NCI-H82 treated with DMSO at 0.1 percent for 48 hours (cell line): ENCODE measurements around the gene CRABP2.

Experiments
- DNase-seq: peaks from one replicate; lab custom pipeline; 2025; ENCODE audit not compliant: unreplicated experiment; lab: John Stamatoyannopoulos, UW

Gene CRABP2

DNA sequence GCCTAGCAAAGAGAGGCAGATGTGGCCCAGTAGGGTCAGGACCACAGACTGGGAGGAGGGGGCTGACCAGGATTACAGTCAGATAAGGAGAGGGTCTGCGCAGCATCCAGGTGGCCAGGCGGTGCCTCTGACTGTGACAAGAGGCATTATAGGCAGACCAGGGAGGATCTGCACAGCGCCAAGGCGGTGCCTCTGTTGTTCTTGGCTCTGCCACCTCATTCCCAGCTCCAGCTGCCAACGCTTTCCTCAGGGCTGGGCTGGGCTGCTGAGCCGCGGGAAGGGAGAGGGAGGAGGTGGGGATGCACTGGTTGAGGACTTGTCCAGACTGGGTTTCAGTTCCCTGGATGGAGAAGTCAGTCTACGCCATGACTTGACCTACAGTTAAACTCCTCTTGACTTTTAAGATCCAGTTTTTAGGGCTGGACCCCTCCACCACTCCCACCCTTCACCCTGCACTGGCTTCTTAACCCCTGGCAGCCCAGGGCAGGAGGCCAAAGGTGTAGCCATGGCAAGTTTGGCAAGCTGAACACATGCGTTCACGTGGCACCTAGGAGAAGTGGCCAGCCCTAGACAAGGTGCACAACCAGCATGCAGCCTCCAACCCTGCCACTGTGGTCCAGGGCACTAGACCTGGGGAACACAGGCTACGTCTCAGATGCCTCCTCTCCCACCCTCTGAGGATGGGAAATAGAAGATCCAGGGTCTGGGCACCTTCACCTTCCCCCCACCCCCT is 4.5 kb upstream of the CRABP2 start:
- DNase-seq = no peak

DNA sequence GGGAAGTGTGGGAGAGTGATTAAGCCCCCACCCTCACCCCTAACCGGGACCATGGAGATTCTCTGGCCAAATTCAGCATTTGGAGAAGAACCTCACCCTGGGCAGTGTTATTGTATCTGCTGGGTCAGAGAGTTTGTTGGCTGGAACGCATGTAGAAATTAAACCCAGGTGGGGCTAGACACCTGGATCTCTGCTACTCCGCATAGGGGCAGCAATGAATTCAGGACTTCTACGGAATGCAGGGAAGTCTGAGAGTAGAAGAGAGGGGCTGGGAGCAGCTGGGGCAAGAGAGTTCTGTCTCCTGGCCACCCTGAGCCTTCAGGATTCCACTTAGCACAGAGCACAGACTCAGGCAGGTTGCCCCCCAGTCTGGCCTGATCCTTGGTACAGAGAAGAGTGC is 3.6 kb upstream of the CRABP2 start:
- no peak for DNase-seq

DNA sequence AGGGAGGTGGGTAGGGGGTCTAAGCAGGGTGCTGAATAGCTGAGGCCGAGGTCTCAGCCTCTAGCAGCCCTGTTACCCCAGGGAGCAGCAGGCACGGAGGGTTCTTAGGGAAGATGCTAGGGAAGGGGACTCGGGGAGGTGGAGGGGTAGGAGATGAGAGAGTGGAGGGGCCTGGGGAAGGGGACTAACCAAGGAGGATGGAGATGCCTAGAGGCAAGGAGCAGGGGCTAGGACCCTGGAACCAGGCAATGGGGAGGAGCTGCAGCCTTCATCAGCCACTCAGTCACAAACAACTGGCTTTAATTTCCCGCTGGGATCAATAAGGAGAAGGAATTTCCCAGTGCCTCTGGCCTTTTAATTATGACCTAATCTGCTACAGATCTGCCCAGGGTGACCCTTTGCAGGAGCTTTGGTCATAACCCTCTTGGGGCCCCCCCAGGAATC is 2.9 kb upstream of the CRABP2 start:
- no peak for DNase-seq

DNA sequence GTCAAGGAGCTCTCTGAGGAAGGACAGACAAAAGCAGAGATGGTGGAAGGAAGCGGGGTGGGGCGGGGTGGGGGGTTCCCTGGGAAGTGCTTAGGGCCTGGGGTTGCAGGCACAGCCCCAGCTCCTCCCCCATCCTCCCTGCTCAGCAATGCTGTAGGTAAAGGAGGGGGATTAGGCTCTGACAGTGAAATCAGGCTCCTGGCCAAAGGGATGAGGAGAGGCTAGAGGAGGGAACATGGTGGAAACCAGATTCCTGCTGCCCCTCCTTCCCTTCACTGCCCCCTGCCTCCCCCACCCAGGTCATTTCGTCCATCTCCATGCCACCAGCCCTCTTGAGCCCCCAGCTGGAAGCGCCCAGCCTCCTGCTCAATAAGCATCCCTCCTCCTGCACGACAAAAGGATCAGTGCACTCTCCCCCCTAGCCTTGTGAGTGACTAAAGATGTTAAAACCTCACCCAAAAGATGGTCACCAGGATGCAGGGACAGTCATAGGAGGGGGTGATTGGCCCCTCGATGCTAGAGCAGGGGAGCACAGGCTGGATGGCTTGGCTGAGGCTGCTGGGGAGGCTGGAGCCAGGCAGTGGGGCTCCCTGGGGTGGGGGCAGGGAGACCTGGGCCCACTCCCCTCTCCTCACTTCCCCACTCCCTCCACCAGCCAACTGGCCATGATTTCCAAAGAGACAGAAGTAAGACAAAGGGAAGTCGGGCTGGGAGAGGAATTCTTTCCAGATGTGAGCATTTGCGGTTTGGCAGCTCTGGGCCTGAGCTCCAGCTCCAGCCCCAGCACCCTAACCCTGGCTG is 2.2 kb upstream of the CRABP2 start:
- peak; percentile 69 for DNase-seq

DNA sequence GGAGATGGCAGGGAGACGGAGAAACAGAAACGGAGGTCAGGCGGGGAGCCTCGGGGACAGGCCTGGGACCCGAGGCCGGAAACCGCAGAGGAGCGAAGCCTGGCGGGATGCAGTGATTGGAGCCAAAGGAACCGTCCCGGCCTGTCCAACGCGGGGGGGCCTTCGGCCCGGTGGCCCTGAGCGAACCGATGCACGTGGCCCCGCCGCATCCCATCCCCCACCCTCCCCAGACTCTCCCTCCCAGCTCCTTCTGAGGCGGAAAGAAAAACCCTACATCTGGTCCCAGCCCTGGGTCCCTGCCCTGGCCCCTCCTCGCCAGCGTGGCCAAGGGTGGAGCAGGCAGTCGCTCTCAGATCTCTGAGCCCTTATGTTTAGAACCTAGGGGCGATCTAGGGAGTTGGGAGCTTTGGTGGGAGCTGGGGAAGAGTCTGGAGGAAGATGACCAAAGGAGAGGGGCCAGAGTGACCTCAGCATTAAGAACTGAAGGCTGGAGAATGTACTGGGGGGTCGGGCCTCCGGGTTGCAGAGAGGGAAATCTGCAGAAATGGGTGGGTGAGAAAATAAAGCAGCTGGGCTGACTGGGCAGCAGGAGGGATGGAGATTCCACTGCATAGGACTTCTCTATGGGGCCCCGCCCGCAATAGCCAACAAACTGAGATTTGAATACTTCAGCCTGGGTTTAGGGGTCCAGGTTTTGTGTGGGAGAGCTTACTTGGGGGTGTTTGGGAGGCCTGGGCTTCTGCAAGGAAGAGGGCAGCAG is 1.5 kb upstream of the CRABP2 start:
- peak; percentile 76 for DNase-seq

DNA sequence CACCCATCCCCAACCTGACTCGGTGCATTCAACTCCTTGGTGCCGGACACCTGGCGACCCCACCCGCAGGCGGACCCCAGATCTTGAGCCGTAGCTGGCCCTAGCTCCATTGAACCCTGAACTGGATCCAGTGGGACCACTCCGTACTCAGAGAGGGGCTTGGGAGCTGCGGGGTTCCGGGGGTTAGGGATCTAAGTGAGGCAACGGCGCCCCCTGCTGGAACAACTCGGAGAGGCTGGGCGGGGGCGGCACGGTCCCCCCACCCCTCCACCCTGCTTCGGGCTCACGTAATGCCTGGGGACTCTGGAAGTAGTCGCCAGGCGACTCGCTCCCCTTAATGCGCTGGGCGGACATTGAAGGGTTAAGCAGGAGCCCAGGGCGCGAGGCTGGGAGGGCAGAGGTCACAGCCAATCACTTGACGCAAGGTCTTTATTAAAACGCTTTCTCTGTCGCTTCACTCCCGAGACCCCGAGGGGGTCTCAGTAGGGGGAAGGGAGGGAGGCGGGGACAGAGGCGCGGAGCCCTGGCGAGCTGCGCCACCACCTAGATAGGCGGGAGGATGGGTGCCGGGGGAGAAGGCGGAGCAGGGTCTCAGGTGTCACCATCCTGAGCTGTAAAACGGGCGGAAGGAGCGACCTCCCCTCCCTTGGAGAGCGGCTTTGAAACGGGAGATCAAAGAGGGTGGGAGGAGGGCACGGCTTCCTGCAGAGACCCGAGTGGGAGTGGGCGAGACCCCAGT is 704 bp upstream of the CRABP2 start:
- DNase-seq = peak; percentile 89

DNA sequence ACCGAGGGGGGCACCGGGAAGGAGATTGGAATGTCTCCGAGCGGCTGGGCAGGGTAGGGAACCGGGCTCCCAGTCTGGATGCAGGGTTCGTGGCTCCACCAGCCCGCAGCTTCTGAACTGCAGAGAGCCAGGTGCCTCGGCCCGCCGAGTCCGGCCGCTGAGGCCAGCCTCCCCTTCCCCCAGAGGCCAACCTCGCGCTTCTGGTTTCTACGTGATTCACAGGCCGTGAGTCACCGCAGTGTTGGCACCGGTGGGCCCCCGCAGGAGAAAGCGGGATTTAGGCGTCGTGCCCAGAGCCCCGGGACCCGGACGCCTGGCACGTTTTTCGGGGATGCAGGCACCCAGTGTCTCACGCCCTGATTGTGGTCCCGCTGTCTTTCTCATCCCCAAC is 458 bp downstream of the CRABP2 start:
- no peak for DNase-seq

DNA sequence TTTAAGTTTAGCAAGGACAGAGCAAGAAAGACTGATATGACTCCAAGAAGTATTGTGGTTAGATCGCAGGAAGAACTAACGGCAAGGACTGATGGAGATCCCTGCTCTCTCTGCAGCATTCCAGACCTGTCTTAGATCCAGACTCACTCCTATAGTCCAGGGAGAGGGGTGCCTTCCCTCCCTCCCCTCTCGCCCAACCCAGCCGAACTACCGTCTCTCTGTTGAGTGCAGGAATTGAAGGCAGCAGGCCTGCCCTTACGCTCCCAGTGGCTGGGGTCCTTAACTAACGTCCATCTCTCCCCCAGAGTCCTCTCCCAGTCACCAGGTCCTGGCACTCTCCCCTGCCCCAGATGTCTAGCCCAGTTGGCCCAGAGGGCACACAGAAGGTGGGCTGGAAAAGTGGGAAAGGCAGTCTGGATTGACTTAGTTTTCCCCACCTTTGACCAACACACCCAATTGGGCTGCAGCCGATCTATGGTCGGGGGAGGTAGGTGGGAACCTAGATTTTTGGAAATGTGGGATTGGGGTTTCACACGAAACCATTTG is 1.1 kb downstream of the CRABP2 start:
- no peak for DNase-seq

DNA sequence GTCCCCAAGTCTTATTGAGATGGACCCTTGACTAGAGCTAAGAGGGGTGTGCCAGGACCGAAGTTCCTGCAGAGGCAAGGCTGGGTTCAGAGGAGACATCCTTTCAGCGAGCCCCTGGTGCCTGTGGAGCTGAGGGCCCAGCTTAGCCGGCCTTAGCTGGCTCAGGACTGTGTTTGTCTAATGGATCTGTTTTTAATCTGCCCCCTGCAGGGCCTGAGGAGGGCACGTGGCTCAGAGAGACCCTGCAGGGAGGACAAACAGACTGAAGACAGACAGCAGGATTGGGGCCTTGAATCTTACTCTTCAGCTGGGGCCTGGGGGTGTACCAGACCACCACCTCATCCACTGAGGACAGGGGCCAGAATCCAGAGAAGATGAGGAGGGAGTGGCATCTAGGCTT is 1.6 kb downstream of the CRABP2 start:
- peak; percentile 80 for DNase-seq

DNA sequence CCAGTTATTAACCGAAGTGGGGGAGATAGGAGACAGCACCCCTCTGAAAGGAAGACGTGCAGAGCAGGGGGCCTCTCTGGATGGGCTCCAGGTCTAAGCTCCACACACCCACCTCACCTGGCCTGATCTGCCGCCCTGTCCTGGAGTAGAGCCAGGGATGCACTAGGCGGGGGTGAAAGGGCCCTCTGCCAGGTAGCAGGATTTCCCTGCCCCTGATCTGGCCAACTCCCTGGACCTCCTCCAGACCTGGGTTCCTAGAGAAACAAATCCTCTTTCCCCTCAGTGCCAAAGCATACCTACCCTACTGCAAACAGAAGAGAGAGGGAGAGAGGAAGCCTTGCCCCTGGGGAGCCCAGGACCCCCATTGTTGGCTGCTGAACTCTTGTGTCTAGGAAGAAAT is 2.0 kb downstream of the CRABP2 start:
- no peak for DNase-seq

DNA sequence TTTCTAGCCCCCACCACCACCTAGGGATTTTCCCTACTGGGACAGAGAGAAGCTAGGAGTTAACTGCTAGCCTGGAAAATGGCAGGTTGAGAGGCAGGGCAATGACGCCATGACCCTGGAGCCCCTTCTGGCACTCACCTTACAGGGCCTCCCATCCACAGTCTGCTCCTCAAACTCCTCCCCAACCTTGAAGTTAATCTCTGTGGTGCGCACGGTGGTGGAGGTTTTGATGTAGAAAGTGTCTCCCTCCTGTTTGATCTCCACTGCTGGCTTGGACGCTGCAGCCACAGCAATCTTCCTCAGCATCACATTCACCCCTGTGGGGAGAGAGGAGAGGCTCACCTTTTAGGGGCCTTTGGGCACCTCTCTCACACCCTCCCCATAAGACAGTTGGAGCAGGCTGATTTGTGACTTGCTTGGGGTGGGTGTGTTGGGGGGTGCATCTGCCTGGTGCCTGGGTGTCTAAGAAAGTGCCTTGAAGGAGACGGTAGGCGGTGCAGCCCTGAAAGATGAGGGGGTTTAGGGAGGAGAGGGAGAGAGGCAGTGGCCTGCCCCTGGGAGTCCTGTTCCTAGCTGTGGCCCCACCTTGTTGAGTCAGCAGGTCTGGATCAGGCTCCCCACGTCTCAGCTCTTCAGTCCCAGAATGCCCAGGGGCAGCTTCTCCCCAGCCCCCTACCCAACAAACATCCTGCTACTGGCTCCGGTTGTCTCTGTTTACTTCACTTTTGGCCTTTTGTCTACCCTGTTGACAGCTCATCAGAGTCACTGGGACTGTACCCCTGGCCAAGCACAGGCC is 4.4 kb downstream of the CRABP2 start:
- no peak for DNase-seq

DNA sequence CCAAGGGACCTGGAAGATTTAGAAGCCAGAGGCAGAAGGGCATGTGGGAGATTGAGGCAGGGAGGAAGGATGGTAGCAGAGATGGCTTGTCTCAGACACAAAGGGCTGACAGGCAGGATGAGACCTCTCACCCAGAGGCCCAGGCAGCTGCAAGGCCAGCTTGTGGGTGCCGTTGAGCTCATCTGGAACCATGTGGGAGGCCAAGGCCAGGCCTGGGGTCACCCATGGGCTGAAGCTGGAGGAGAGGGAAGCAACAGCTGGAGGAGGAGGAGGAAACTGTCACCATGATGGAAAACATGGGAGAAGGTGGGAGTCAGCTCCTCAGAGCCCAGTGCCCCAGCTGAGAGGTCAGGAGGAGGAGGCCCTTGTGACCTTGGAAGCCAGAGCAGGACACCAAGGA is 6.4 kb downstream of the CRABP2 start:
- DNase-seq = no peak

DNA sequence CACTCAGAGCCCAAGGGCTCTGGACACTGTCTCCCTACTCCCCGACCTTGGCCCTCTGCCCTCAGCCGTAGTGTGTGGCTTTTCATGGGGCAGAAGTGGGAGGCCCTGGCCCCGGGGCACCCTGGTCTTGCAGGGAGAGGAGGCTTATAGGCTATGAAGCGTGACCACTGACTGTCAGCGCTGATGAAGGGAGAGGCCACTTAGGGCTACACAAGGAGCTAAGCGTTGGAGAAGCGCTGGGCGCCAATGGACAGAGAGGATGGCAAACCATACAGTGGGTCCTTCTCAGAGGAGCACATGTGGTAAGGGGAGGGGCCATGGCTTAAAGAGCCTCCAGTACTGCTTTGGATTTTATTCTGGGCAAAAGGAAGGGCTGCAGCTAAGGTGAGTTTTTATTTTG is 7.9 kb downstream of the CRABP2 start:
- DNase-seq = peak; percentile 30

DNA sequence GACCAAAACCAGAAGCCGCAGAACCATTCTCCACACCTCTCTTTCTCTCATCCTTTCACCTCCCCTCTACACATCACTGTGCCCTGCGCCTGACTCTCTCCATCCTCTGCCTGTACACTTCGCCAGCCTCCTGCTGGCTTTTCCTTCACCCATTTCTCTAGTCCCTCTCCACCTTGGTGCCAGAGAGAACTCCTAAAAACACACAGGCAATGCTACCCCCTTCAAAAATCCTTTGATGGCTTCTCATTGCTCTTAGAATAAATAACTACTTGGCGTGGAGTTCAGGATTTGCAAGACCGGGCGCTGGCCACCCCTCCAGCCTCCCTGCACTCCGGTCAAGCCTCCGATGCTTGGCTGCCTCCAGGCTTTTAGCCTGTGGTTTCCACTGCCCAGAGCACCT is 8.6 kb downstream of the CRABP2 start:
- no peak for DNase-seq

DNA sequence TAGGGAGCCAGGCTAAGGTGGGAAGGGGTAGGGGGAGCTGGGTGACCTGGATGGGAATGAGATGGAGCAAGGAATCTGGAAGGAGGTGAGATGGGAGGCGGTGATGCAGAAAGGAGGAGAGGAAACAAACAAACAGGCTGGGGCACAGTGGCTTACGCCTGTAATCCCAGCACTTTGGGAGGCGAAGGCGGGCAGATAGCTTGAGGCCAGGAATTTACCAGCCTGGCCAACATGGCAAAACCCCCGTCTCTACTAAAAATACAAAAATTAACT is 10.8 kb downstream of the CRABP2 start:
- no peak for DNase-seq

DNA sequence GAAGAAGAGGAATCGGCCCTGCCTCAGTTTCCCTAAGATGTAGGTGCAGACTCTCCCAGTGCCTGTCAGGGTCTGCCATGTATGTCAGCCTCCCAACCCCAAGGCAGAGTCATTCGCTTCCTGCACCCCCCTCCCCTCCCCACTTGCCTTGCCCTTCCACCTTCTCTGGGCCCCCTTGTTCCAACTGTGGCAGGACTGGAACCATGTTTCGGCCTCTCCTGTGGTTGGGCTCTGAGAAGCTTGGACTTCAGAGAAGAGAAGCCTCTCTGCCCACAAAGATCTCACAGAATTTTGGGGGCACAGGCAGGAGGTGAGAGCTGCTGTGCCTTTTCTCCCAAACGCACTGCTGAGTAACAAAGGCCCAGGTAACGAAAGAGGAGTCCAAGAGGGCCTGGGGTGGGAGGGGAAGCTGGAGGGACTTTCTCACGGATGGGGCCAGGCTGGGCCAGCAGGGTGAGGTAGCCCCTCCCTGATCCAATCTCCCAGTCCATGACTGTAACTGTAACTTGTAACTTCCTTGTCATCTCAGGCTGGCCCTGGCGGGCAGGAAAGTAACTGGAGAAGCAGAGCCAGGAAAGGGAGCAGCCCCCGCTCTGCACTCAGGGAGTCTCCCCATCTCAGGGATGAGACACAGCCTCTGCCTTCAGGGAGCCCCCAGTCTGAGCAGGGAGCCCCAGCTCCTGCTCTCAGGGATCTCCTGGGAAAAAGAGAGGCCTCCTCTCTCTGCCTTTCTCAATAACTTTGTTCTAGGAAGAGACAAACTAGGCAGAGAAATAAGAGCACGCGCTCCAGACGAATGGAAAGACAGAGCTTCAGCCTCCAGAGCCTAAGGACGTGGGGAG is 11.3 kb downstream of the CRABP2 start:
- DNase-seq = no peak

DNA sequence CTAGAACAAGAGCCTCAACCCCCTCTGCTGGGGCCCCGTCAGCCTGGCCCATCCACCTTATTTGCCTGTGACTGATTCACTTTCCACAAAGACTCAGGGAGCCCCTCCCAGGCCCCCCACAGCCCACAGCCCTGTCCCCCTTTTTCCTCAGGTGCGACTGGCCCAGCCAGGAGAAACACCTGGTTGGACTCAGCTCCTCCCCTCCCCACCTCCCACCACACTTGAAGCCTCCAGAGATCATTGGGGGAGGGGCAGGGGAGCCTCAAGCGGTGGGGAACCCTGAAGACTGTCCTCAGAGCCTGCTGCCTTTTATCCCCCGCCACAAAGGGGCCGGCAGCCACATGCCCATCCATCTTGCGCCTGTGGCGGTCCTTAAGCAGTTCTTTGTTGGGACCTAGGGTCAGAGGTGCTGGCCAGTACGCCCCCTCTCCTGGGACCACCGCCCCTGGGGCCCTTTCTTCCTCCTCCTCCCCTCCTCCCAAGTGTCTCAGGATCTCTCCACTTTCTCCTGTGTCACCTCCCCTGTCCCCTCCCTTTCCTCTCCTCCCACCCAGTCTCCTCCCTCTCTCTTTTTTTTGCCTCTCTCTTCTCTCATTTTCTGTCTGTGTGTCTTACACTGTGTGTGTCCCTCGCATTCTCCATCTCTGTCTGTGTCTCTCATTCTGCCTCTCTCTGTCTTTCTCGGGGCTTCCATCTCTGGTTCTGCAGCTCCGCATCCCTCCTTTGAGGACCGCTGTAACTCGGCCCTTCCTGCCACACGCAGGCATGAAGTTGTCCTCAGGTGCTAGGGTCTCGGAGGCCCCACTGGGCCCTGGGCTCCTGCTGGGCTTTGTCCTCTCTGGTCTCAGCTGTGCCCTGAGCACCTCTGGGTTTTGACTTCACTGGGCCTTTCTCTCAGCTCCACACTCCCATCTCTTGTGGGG is 12.2 kb downstream of the CRABP2 start:
- peak; percentile 33 for DNase-seq

DNA sequence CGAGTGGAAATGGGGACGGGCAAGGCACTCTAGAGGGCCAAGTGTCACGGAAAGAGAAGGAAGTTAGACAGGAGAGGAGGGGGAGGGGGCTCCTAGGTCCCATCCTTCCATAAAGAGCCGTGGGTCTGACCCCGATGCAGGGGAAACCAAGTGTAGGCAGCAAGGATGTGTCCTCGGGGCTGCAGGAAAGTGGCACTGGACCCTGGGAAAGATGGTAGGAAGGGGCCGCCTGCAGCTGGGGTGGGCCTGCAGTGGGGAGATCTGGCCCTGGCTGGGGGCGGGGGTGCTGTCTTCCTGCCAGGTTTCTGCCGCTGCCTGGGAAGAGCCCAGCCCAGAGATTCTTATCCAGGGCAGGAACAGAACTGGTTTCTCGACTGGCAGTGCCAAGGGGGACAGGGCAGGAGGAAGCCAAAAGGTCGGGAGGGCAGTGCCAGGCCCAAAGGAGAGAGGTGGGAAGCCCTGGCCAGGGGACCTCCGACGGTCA is 12.9 kb downstream of the CRABP2 start:
- no peak for DNase-seq
